Testis (tissue), 3 donors: Measurements from ENCODE around the gene ZNF248. TPM values are rescaled to one million over a fixed set of nuclear protein-coding genes. Genes with fewer than 3 reads are reported as not detected.

Source experiments
- DNase-seq: peaks from one replicate; pipeline ENCODE4 v3.0.0-alpha.2; 2019
- H3K27ac ChIP-seq, 2 donors: fragments of 200-600 bp; sonication (generic); one replicate each; pipeline ENCODE4 v1.5.1; 2019
- H3K27me3 ChIP-seq: fragments of 200-600 bp; sonication (generic); one replicate; pipeline ENCODE4 v1.5.1; 2019
- H3K36me3 ChIP-seq: fragments of 200-600 bp; sonication (generic); one replicate; pipeline ENCODE4 v1.5.1; 2017; ENCODE audit warnings: low read depth; ENCODE audit errors: missing control alignments
- H3K4me1 ChIP-seq: fragments of 200-600 bp; sonication (generic); one replicate; pipeline ENCODE4 v1.5.1; 2019
- H3K4me3 ChIP-seq, 2 donors: fragments of 200-600 bp; sonication (generic); one replicate each; pipeline ENCODE4 v1.5.1; 2017 to 2019
- H3K9me3 ChIP-seq: fragments of 200-600 bp; sonication (generic); one replicate; pipeline ENCODE4 v1.5.1; 2017
- POLR2A ChIP-seq: fragments of 450-650 bp; IDR thresholded peaks from one replicate; pipeline ENCODE4 v1.6.1; 2017; ENCODE audit warnings: antibody characterized with exemption, mild to moderate bottlenecking, moderate library complexity
- WGBS, 2 donors: methylation state at CpG; one replicate each; pipeline ENCODE4 v1.1.5; 2018; 5-methylcytosine and 5-hydroxymethylcytosine counted together
- intact Hi-C: fragments of 100-400 bp; cut with DNase I; formaldehyde crosslinking; loops from one replicate; pipeline ENCODE4 v1.15.1; 2023; ENCODE audit warnings: low total_unique reads
- polyA plus RNA-seq: library from polyadenylated mRNA; stranded (reverse); fragments of 350-450 nt; fragmentation: Illumina TruSeq; extraction: RNeasy Lipid Tissue Mini Kit (QIAGEN cat#74804); gene quantifications from one replicate; pipeline ENCODE4 v1.2.3, GENCODE V29; 2014; ENCODE audit warnings: low read depth, low replicate concordance; ENCODE audit not compliant: insufficient read depth
- total RNA-seq, 2 donors: library from RNA; depleted of rRNA; stranded (reverse); fragments of >200 nt; gene quantifications; one replicate each; pipeline ENCODE4 v1.2.3, GENCODE V29; 2016
- TF ChIP-seq, protein P1 (sequence below), 3 experiments: fragments of 450-650 bp in 2 of 3; fragments of 200-600 bp in 1 of 3; sonication (generic) in 1 of 3; IDR thresholded peaks; one replicate each; pipeline ENCODE4 v1.5.1; 2016 to 2019; ENCODE audit warnings: antibody characterized with exemption in 3 of 3, mild to moderate bottlenecking in 2 of 3, moderate library complexity in 1 of 3

ZNF248 gene
- total and polyA plus RNA-seq, 3 donors from 2014 or later, result 13.5 to 25.2 (median 24.2) TPM

- Histone ChIP-seq H3K36me3 (no peaks in the 10 kb centered on the region), H3K4me1 (no peaks in the 10 kb centered on the region), H3K27me3 (no peaks in the 10 kb centered on the region), H3K4me3 (no peak overlapping the region), H3K9me3 (no peaks in the 10 kb centered on the region), H3K27ac (no peak overlapping the region)
- TF ChIP-seq, protein P1, sequence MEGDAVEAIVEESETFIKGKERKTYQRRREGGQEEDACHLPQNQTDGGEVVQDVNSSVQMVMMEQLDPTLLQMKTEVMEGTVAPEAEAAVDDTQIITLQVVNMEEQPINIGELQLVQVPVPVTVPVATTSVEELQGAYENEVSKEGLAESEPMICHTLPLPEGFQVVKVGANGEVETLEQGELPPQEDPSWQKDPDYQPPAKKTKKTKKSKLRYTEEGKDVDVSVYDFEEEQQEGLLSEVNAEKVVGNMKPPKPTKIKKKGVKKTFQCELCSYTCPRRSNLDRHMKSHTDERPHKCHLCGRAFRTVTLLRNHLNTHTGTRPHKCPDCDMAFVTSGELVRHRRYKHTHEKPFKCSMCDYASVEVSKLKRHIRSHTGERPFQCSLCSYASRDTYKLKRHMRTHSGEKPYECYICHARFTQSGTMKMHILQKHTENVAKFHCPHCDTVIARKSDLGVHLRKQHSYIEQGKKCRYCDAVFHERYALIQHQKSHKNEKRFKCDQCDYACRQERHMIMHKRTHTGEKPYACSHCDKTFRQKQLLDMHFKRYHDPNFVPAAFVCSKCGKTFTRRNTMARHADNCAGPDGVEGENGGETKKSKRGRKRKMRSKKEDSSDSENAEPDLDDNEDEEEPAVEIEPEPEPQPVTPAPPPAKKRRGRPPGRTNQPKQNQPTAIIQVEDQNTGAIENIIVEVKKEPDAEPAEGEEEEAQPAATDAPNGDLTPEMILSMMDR (IDR thresholded peaks at IDR 0.05), result no peak
- no peak for TF ChIP-seq POLR2A
- 78 to 82% methylated on average over 5 of the region's 5 CpGs for WGBS, 2 donors
- DNase-seq, result no peak
- intact Hi-C loops, result no loop called here
These were observed 83.1 kb downstream of the ZNF248 start for GRCh38 chr10:37774351-37774750.

DNA sequence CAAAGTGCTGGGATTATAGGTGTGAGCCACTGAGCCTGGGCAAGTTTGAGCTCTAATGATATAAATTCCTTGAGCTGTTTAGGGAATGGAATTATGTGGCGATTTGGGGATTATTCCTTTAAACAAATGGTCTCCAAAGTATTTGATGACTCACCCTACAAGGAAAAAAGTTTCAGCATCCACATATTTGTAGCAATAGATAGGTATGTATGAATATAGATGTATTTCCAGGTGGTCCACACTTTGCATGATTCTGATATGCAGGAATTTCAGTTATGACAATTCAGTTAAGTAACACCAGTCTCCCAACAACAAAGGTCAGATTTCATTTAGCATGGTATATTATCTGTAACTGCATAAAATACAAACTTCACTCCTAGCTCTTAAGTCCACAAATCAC lies 92.2 kb downstream of the ZNF248 start:
- H3K27me3 ChIP-seq, result no peaks in the 10 kb centered on the region

GRCh38 chr10:37763132-37763531 lies 94.3 kb downstream of the ZNF248 start:
- Histone ChIP-seq H3K27ac (no peak overlapping the region), H3K27me3 (no peaks in the 10 kb centered on the region), H3K9me3 (no peaks in the 10 kb centered on the region), H3K36me3 (no peaks in the 10 kb centered on the region), H3K4me3 (no peak overlapping the region), H3K4me1 (no peaks in the 10 kb centered on the region)
- 64 to 68% methylated on average over 3 of the region's 3 CpGs for WGBS, 2 donors
- TF ChIP-seq, protein P1 (IDR thresholded peaks at IDR 0.05), result no peak
- TF ChIP-seq POLR2A, result no peak
- no peak for DNase-seq
- intact Hi-C loops, result no loop called here

More for the DNA sequence above, 92.2 kb downstream of the ZNF248 start:
- Histone ChIP-seq H3K36me3 (no peaks in the 10 kb centered on the region), H3K4me3 (no peak overlapping the region), H3K27ac (no peak overlapping the region), H3K4me1 (no peaks in the 10 kb centered on the region), H3K9me3 (no peaks in the 10 kb centered on the region)
- DNase-seq, result no peak
- 64 to 67% methylated on average over 1 of the region's 1 CpG for WGBS, 2 donors
- intact Hi-C loops, result no loop called here
- TF ChIP-seq POLR2A, result no peak
- TF ChIP-seq, protein P1 (IDR thresholded peaks at IDR 0.05), result no peak

- no peak for TF ChIP-seq POLR2A
- TF ChIP-seq, protein P1 (IDR thresholded peaks at IDR 0.05), result no peak
- intact Hi-C loops, result no loop called here
- no peaks in the 10 kb centered on the region for H3K36me3 ChIP-seq
- H3K9me3 ChIP-seq, result no peaks in the 10 kb centered on the region
- H3K4me1 ChIP-seq, result no peaks in the 10 kb centered on the region
- no peaks in the 10 kb centered on the region for H3K27me3 ChIP-seq
- H3K27ac ChIP-seq, result no peak overlapping the region
- no peak for DNase-seq
- H3K4me3 ChIP-seq, result no peak overlapping the region
These were observed 95.1 kb downstream of the ZNF248 start for GRCh38 chr10:37762287-37762686.

GRCh38 chr10:37760817-37761216 lies 96.6 kb downstream of the ZNF248 start:
- Histone ChIP-seq H3K9me3 (no peaks in the 10 kb centered on the region), H3K4me1 (no peaks in the 10 kb centered on the region), H3K4me3 (no peak overlapping the region), H3K36me3 (no peaks in the 10 kb centered on the region), H3K27me3 (no peaks in the 10 kb centered on the region), H3K27ac (no peak overlapping the region)
- TF ChIP-seq, protein P1 (IDR thresholded peaks at IDR 0.05), result no peak
- TF ChIP-seq POLR2A, result no peak
- 32 to 56% methylated on average over 1 of the region's 1 CpG for WGBS, 2 donors
- intact Hi-C loops, result no loop called here
- DNase-seq, result no peak
